ENCODE results near the gene KCNN3. TPM values are rescaled to one million over a fixed set of nuclear protein-coding genes. Genes with fewer than 3 reads are reported as not detected.
"Not testable (repeated sequence)": the region's sequence is repeated elsewhere in the genome, so short reads cannot be mapped to it uniquely, and the experiment has no call there.

Gene KCNN3
- total RNA-seq: 1 to 10 TPM; 3.2 to 4.7 TPM
- under 1 TPM; 0.08 to 0.50 TPM for polyA plus RNA-seq
- long read RNA-seq, donor 1, full-length matches to known transcripts: 11 of 18 reads
- long read RNA-seq, donor 1, partial matches to known transcripts: 1 of 18 reads
- long read RNA-seq, donor 1, other reads (novel, unspliced or antisense): 6 of 18 reads
- long read RNA-seq, donor 2, full-length matches to known transcripts: 1 of 8 reads
- long read RNA-seq, donor 2, partial matches to known transcripts: 0 of 8 reads
- long read RNA-seq, donor 2, other reads (novel, unspliced or antisense): 7 of 8 reads

DNA sequence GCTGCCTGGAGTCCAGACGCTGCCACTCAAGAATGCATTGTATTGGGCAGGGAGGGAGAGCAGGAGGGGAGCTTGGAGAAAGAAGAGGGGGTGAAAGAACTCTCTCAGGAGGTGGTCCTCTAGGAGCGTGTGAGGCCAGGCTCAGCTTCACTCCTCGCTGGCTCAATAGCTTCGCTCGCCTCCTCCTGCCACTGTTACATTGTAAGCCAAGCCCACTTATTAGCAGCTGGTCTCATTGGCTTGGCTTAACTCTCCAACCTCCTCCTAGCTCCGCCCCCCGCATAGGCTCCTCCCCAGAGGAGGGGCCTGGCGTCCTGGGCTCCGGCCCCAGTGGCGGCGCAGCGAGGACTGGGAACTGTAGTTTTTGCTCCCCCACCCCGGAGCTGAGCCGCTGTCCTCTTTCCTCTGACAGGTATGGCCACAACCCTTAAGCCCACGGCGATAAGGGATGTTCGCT lies at the start of gene KCNN3:
KCNN3 (minus strand) TSS at position 167 of the 457 bp plus-strand sequence. CDS start 317 bp downstream, outside the sequence.
- peaks cover 0 to 1% of the 10 kb centered on the region in 2 donors for H3K27me3 ChIP-seq (ENCODE audit: control insufficient read depth in 1 of 2, insufficient read depth in 2 of 2, low read length in 1 of 2)
- 0 to 1% methylated on average over 16 to 17 of the region's 17 CpGs for WGBS, 2 donors
- H3K27ac ChIP-seq (ENCODE audit: low read depth in 1 of 2, low read length in 2 of 2): no peak within 1 kb of the TSS

DNA sequence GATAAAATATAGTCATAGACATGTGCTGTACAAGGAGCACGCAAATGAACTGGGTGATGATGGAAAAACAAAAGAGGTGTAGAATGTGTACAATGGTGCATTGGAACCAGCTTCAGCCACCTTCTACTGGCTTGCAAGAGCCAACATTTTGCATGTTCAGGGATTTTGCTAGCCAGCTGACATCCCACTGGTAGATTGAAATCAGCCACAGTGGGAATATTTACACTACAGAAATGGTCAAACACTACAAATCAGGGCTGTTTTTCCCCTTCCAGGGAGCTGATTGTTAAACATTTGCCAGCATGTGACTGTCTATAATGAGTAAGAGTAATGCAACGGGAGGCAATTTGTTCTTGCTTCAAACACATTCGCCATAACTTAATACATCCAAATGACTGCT lies 43.2 kb upstream of the KCNN3 start:
- Histone ChIP-seq H3K4me3 (ENCODE audit: low read length in 2 of 2) (no peak overlapping the region), H3K4me1 (ENCODE audit: control insufficient read depth in 1 of 2, insufficient read depth in 2 of 2, low read length in 2 of 2) (no peaks in the 10 kb centered on the region), H3K27me3 (ENCODE audit: control insufficient read depth in 1 of 2, insufficient read depth in 2 of 2, low read length in 1 of 2) (no peaks in the 10 kb centered on the region), H3K27ac (ENCODE audit: low read depth in 1 of 2, low read length in 2 of 2) (no peak overlapping the region), H3K36me3 (ENCODE audit: control insufficient read depth in 1 of 2, insufficient read depth in 2 of 2, low read length in 1 of 2) (no peaks in the 10 kb centered on the region), H3K9me3 (ENCODE audit: control insufficient read depth, low read length) (no peaks in the 10 kb centered on the region)
- intact Hi-C loops (cut with DNase I): no loop called here
- DNase-seq (no peak), ATAC-seq (ENCODE audit: low FRiP score) (no peak)
- 90 to 93% methylated on average over 3 of the region's 3 CpGs for WGBS, 2 donors

More for the DNA sequence above, at the start of gene KCNN3:
- peak; percentile 95 to 97 for DNase-seq
- H3K9me3 ChIP-seq (ENCODE audit: control insufficient read depth, low read length): no peaks in the 10 kb centered on the region
- H3K36me3 ChIP-seq (ENCODE audit: control insufficient read depth in 1 of 2, insufficient read depth in 2 of 2, low read length in 1 of 2): no peaks in the 10 kb centered on the region
- H3K4me3 ChIP-seq (ENCODE audit: low read length in 2 of 2): peak within 1 kb of the TSS in 1 of 2 donors; percentile 30
- H3K4me1 ChIP-seq (ENCODE audit: control insufficient read depth in 1 of 2, insufficient read depth in 2 of 2, low read length in 2 of 2): no peaks in the 10 kb centered on the region
- intact Hi-C loops (cut with DNase I): no loop called here
- peak; percentile 96 for ATAC-seq (ENCODE audit: low FRiP score)

DNA sequence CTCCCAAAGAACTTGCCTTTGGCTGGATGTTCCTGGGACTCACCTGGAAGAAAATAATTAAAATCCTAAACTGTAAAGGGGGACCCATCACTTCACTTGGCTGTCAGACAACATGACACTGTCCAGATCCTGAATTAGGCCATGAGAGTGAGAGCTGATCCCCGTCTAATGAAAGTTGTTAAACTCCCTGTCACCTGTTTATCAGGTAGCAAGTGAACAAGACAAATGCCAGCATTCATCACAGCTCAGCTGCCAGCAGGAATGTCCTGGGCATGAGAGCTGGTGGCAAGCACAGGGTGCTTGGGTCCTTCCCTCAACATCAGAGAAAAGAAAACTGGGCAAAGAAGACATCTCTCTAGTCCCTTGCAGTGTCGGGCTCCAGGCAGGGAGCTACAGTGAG lies 42.7 kb upstream of the KCNN3 start:
- ATAC-seq (ENCODE audit: low FRiP score): no peak
- no peaks in the 10 kb centered on the region for H3K9me3 ChIP-seq (ENCODE audit: control insufficient read depth, low read length)
- H3K4me1 ChIP-seq (ENCODE audit: control insufficient read depth in 1 of 2, insufficient read depth in 2 of 2, low read length in 2 of 2): no peaks in the 10 kb centered on the region
- H3K36me3 ChIP-seq (ENCODE audit: control insufficient read depth in 1 of 2, insufficient read depth in 2 of 2, low read length in 1 of 2): no peaks in the 10 kb centered on the region
- 93 to 96% methylated on average over 2 of the region's 2 CpGs for WGBS, 2 donors
- H3K27ac ChIP-seq (ENCODE audit: low read depth in 1 of 2, low read length in 2 of 2): no peak overlapping the region
- H3K4me3 ChIP-seq (ENCODE audit: low read length in 2 of 2): no peak overlapping the region
- intact Hi-C loops (cut with DNase I): no loop called here
- no peaks in the 10 kb centered on the region for H3K27me3 ChIP-seq (ENCODE audit: control insufficient read depth in 1 of 2, insufficient read depth in 2 of 2, low read length in 1 of 2)
- DNase-seq: no peak

DNA sequence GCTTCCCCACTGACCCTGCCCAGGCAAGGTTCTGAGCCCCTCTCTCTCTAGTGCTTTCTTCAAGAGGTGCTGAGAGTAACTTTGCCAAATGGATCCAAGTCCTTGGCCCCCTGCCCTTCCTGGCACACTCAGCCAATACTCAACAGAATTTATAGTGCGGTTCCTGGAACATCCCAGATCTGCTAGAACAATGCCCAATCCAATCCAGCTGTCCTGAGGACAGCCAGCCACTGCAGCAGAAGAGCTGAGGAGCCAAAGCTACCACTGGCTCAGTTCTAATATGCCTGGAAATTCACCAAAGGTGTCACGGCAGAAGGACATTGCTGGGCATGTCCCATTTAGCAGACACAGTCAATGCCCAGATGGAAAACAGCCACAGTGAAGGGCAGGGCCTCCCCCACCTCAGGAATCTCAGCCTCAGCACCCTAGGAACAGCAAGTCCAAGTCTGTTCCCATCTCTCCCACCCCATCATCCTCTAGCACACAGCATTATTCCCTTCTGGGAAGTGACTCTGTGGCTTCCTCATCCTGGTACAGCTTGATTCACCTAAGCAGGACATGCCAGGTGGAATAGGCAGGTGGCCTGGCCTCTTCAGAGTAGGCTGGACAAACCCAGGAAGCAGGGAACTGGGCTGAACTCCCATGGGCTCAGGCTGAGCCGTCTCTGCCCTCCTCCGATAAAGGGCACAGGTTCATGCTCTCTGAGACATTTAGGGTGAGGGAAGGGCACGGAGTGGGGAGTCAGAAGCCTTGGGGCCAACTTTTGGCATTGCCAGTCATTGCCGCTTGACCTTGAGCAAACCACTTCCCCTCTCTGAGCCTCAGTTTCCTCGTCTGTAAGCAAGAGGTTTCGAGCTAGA lies 41.8 kb upstream of the KCNN3 start:
- no peak overlapping the region for H3K27ac ChIP-seq (ENCODE audit: low read depth in 1 of 2, low read length in 2 of 2)
- 81 to 82% methylated on average over 8 of the region's 8 CpGs for WGBS, 2 donors
- ATAC-seq (ENCODE audit: low FRiP score): no peak

DNA sequence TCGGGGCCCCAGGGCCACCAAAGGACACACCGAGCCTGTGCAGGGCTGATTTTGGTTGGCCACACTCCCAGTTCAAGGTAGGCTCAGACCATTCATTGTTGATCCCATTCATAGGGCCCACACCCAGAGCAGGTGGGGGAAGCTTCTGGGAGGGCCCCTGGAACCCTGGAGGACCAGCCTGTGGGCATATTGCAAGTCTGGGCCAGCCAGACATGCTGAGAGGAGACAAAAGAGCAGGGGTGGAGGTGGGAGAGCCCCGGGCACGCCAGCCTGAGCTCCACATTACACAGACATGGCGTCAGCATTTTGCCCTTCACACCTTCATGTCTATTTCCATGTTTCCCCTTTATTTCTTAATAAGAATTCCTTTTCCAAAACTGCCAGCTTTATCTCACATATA lies 40.8 kb upstream of the KCNN3 start:
- DNase-seq (no peak), ATAC-seq (ENCODE audit: low FRiP score) (no peak)
- intact Hi-C loops (cut with DNase I): no loop called here
- no peak overlapping the region for H3K4me3 ChIP-seq (ENCODE audit: low read length in 2 of 2)
- no peak overlapping the region for H3K27ac ChIP-seq (ENCODE audit: low read depth in 1 of 2, low read length in 2 of 2)
- 91 to 95% methylated on average over 5 of the region's 5 CpGs for WGBS, 2 donors
- H3K9me3 ChIP-seq (ENCODE audit: control insufficient read depth, low read length): no peaks in the 10 kb centered on the region
- no peaks in the 10 kb centered on the region for H3K36me3 ChIP-seq (ENCODE audit: control insufficient read depth in 1 of 2, insufficient read depth in 2 of 2, low read length in 1 of 2)
- no peaks in the 10 kb centered on the region for H3K27me3 ChIP-seq (ENCODE audit: control insufficient read depth in 1 of 2, insufficient read depth in 2 of 2, low read length in 1 of 2)
- no peaks in the 10 kb centered on the region for H3K4me1 ChIP-seq (ENCODE audit: control insufficient read depth in 1 of 2, insufficient read depth in 2 of 2, low read length in 2 of 2)

More for the DNA sequence above, 41.8 kb upstream of the KCNN3 start:
- Histone ChIP-seq H3K4me1 (ENCODE audit: control insufficient read depth in 1 of 2, insufficient read depth in 2 of 2, low read length in 2 of 2) (no peaks in the 10 kb centered on the region), H3K9me3 (ENCODE audit: control insufficient read depth, low read length) (no peaks in the 10 kb centered on the region), H3K4me3 (ENCODE audit: low read length in 2 of 2) (no peak overlapping the region), H3K36me3 (ENCODE audit: control insufficient read depth in 1 of 2, insufficient read depth in 2 of 2, low read length in 1 of 2) (no peaks in the 10 kb centered on the region), H3K27me3 (ENCODE audit: control insufficient read depth in 1 of 2, insufficient read depth in 2 of 2, low read length in 1 of 2) (no peaks in the 10 kb centered on the region)
- intact Hi-C loops (cut with DNase I): no loop called here
- DNase-seq: no peak

DNA sequence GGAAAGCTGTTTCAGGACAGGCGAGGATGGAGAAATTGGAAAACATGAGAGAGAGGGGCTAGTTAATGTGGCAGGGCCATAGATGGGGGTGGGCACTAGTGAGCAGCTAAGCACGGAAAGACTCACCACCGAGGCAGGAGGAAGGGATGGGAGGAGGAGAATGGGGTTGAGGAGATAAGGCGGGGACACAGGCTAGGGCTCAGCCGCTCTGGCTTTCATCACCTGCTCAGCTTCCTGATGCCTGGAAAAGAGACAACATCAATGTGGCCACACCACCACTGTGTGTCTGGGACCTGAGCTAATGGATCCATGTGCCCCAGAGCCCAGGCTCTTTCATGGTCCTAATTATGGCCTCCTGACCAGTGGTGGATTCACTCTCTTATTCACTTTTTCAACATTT lies 38.9 kb upstream of the KCNN3 start:
- Histone ChIP-seq H3K27ac (ENCODE audit: low read depth in 1 of 2, low read length in 2 of 2) (no peak overlapping the region), H3K36me3 (ENCODE audit: control insufficient read depth in 1 of 2, insufficient read depth in 2 of 2, low read length in 1 of 2) (no peaks in the 10 kb centered on the region), H3K4me3 (ENCODE audit: low read length in 2 of 2) (no peak overlapping the region), H3K27me3 (ENCODE audit: control insufficient read depth in 1 of 2, insufficient read depth in 2 of 2, low read length in 1 of 2) (no peaks in the 10 kb centered on the region), H3K9me3 (ENCODE audit: control insufficient read depth, low read length) (no peaks in the 10 kb centered on the region), H3K4me1 (ENCODE audit: control insufficient read depth in 1 of 2, insufficient read depth in 2 of 2, low read length in 2 of 2) (no peaks in the 10 kb centered on the region)
- WGBS, 2 donors: 86 to 92% methylated on average over 5 of the region's 5 CpGs
- ATAC-seq (ENCODE audit: low FRiP score) (no peak), DNase-seq (no peak)
- intact Hi-C loops (cut with DNase I): no loop called here

DNA sequence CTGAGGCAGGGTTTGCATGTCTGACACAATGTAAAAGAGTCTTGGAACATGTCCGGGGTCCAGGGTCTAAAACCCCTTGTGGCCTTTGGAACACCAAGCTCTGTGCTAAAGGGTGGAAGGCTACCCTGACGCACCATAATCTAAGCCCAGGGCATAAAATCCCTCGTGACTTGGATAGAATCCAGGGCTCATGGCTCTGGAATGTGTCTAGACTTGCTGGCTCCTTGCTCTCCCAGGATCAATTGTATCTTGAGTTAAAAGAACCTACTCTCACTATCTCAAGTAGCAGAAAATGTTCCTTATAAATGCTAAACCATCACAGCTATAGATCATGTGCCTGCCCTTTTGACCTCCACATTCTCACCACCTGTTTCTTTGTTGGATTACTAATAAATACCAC lies 38.0 kb upstream of the KCNN3 start:
- ATAC-seq (ENCODE audit: low FRiP score); H3K9me3 ChIP-seq (ENCODE audit: control insufficient read depth, low read length); DNase-seq; H3K4me3 ChIP-seq (ENCODE audit: low read length in 2 of 2); H3K36me3 ChIP-seq (ENCODE audit: control insufficient read depth in 1 of 2, insufficient read depth in 2 of 2, low read length in 1 of 2); H3K27me3 ChIP-seq (ENCODE audit: control insufficient read depth in 1 of 2, insufficient read depth in 2 of 2, low read length in 1 of 2); intact Hi-C loops (cut with DNase I); H3K4me1 ChIP-seq (ENCODE audit: control insufficient read depth in 1 of 2, insufficient read depth in 2 of 2, low read length in 2 of 2); H3K27ac ChIP-seq (ENCODE audit: low read depth in 1 of 2, low read length in 2 of 2): not testable (repeated sequence)
- 41 to 44% methylated on average over 3 of the region's 3 CpGs for WGBS, 2 donors

DNA sequence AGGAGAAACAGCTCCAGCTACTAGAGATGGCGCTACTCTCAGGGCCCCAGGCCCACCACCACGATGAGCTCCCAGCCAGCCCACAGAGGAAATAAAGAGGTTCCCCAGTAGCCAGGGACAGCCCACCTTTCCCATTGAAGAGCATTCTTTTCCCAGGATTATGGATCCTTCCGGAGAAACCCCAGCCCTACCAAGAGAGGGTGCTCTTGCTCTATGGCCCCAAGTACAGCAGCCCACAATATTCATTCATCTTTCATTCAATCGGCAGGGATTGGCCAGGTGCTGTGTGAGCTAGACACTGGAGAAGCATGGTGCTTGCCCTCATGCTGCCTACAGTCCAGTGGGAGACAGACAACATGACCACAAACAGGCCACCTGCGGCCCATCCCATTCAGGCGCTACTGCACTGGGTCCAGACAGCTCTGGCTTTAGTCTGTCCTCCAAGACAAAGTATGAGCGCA lies 36.6 kb upstream of the KCNN3 start:
- Histone ChIP-seq H3K27ac (ENCODE audit: low read depth in 1 of 2, low read length in 2 of 2) (no peak overlapping the region), H3K36me3 (ENCODE audit: control insufficient read depth in 1 of 2, insufficient read depth in 2 of 2, low read length in 1 of 2) (no peaks in the 10 kb centered on the region), H3K4me1 (ENCODE audit: control insufficient read depth in 1 of 2, insufficient read depth in 2 of 2, low read length in 2 of 2) (no peaks in the 10 kb centered on the region), H3K9me3 (ENCODE audit: control insufficient read depth, low read length) (no peaks in the 10 kb centered on the region), H3K4me3 (ENCODE audit: low read length in 2 of 2) (no peak overlapping the region), H3K27me3 (ENCODE audit: control insufficient read depth in 1 of 2, insufficient read depth in 2 of 2, low read length in 1 of 2) (no peaks in the 10 kb centered on the region)
- intact Hi-C loops (cut with DNase I): no loop called here
- WGBS, 2 donors: 81 to 82% methylated on average over 7 of the region's 7 CpGs
- DNase-seq: no peak
- ATAC-seq (ENCODE audit: low FRiP score): peak; percentile 26
